HG03571 (cell line): ENCODE results near the gene GIGYF2.
"Not testable (repeated sequence)": the region's sequence is repeated elsewhere in the genome, so short reads cannot be mapped to it uniquely, and the experiment has no call there.

Source experiments
- ATAC-seq: cut with Tn5 transposase; IDR thresholded peaks from one replicate; pipeline ENCODE4 v1.9.1; 2021; ENCODE audit not compliant: unreplicated experiment

The GIGYF2 gene

DNA sequence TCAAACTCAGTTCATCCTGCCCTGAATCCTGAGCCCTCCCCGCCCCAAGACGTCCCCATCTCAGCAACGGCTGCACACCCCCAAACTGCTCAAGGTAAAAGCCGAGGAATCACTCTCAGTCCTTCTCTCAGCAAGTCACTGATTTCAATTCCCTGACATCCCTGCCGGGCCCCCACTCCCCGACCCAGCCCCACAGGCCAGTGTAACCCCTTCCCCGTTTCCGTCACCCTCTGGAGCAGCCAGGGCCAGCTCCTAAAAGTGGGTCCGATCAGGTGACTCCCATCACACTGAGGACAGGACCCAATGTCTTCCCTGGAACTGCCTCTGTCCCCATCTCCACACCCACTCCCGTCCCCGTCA is 193.4 kb downstream of the GIGYF2 start:
- ATAC-seq = no peak

GRCh38 chr2:232890896-232891601 is 193.9 kb downstream of the GIGYF2 start:
- no peak for ATAC-seq

- no peak for ATAC-seq
Measured at GRCh38 chr2:232891621-232892071, 194.5 kb downstream of the GIGYF2 start.

GRCh38 chr2:232892221-232892620 is 195.1 kb downstream of the GIGYF2 start:
- no peak for ATAC-seq

DNA sequence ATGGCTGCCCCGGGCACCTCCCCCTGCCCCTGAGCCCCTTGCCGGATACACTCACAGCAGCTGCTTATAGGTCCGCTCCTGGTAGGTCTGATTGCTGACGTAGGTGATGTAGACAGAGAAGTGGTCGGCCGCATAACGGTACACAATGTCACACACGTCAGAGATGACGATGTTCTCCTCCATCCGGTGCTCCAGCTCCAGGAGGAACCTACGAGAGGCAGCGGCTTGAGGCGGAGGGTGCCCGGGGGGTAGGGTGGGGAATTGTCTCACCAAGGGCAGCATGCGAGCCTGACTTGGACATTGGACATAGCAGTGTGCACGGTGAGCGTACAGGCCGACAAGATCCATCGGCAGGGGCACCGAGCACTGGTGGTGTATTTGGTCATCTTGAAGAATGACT is 195.7 kb downstream of the GIGYF2 start:
- no peak for ATAC-seq

DNA sequence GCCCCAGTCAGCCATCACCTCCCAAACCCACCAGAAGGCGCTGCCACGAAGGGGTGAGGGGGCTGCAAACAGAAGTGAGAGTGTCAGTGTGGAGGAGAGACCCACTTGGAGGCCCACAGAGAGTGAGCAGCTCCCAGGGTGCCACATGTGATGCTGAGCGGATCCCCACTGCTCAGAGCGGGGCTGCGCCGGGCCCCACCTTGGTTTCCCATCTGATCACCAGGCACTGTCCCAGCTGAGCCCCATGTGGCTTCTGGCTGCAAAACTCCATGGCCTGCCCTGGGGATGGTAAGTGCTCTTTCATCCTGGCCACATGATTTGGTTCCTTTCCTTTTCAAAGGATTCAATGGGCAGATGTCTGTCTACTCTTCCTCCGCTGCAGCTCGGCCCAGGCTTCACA is 196.7 kb downstream of the GIGYF2 start:
- no peak for ATAC-seq

DNA sequence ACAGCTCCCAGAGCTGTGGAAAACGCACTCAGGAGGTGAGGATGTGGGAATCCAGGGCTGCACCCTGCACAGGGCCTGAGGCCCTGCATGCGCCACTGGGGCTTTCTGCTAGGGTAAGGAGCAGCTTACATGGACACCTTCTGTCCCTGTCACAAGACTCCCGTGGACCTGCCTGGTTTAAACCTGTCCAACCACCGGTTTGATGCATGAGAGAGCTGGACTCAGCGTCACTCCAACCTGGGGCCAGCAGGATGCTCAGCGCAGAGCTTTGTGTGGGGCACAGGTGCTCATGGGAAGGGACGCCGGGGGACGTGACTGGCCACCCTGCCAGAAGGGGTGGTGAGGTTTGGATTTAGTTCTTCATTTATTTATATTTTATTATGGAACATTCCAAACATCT is 197.1 kb downstream of the GIGYF2 start:
- ATAC-seq = no peak

- ATAC-seq = no peak
Measured at GRCh38 chr2:232894746-232895145, 197.6 kb downstream of the GIGYF2 start.

GRCh38 chr2:232896111-232896510 is 199.0 kb downstream of the GIGYF2 start:
- no peak for ATAC-seq

DNA sequence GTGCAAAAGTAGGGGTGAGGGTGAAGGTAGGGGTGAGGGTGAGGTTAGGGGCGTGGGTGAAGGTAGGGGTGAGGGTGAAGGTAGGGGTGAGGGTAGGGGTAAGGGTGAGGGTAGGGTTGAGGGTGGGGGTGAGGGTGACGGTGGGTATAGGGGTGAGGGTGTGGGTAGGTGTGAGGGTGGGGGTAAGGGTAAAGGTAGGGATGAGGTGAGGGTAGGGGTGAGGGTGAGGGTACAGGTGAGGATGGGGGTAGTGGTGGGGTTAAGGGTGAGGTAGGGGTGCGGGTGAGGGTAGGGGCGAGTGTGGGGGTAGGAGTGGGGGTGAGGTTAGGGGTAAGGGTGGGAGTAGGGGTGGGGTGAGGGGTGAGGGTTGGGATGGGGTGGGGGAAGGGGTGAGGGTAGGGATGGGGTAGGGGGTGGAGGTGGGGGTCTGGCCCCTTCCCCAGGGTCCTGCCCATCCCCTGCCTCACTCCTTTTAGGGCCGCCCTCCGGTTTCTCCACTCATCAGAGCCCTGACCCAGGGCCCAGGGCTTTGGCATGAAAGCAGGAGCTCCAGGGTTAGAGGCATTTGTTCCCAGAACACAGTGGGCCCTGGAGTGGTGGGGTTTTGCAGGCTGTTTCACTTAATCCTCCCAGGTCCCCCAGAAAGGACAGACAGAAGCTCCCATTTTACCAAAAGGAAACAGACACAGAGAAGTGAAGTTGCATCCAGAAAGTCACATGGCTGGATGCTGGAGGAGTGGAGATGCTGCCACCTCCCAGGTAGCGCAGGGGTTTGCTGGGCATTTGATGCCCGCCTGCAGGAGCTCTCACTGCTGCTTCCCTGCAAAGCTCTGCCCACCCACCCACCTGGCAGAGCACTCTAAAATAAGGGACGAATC is 199.8 kb downstream of the GIGYF2 start:
- ATAC-seq = no peak

DNA sequence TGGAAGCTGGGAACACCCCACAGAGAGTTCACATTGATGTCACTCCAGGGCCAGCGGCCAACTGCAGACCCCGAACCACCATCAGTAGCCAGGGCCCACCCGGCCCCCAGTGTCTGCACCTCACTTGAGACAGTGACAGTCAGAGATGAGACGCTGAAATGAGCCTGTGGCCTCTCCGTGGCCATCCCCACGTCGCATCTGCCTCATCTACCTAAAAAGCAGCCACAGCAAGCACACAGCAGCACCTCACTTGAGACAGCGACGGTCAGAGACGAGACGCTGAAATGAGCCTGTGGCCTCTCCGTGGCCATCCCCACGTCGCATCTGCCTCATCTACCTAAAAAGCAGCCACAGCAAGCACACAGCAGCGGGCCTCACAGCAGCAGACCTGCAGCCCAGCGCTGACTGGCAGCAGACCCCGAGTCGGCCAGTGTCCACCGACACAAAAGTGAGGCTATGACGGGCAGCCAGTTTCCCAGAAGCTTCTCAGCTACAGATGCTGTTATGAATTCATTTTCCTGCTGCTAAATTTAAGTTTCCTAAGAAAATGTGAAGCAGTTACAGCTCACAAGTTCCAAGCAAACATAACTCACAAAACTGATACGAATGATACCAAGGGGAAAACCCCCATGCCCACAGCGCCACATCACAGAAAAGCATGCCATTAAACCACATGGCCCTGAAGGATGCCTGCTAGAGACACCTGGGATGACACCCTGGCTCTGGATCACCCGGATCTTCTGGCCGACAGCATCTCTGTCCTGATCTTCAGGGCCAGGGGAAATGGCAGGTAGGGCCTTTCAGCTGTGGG is 200.7 kb downstream of the GIGYF2 start:
- no peak for ATAC-seq

- ATAC-seq = no peak
Measured at GRCh38 chr2:232898592-232899543, 201.7 kb downstream of the GIGYF2 start.

DNA sequence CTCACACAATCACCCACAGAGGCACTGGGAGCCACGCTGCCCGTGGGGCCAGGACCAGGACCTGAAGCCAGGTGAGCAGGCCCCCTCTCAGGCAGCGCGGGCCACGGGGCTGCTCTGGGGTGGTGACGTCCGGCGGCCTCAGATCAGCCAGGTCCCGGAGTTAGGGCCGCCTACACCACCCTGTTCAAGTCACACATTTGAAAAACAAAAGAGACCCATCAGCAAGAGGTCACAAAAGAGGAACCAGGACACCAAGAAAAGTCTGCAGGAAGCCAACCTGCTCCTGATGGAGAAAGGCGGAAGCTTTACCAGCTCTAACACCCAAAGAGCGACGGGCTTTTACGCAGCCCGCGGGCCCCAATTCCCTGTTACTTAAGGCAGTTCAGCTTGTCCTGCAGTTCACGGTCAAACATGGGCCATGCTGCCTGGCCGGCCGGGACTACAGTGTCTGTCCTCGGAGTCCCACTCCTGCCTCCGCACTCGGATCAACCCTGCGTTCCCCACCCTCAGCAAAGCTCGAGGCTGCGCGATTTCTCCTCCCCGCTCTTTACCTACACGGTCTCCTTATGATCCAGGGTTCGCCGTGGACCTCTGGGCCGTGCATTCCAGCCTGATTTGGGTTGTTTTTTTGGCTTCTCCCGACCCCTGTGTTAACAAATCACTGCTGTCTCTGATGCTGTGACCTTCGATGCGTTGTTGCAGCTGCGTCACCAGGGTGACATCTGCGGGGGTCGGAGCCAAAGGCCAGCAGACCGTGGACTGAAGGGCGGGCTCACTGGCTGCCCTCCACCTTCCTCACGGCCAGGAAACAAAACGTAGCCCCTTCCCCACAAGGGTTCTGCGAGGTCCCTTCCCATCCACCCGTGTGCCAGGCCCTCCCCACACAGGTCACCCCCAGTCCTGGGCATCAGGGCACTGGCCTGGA is 203.9 kb downstream of the GIGYF2 start:
- no peak for ATAC-seq

GRCh38 chr2:232901736-232902578 is 204.8 kb downstream of the GIGYF2 start:
- no peak for ATAC-seq

- no peak for ATAC-seq
Measured at GRCh38 chr2:232903989-232904388, 206.9 kb downstream of the GIGYF2 start.

DNA sequence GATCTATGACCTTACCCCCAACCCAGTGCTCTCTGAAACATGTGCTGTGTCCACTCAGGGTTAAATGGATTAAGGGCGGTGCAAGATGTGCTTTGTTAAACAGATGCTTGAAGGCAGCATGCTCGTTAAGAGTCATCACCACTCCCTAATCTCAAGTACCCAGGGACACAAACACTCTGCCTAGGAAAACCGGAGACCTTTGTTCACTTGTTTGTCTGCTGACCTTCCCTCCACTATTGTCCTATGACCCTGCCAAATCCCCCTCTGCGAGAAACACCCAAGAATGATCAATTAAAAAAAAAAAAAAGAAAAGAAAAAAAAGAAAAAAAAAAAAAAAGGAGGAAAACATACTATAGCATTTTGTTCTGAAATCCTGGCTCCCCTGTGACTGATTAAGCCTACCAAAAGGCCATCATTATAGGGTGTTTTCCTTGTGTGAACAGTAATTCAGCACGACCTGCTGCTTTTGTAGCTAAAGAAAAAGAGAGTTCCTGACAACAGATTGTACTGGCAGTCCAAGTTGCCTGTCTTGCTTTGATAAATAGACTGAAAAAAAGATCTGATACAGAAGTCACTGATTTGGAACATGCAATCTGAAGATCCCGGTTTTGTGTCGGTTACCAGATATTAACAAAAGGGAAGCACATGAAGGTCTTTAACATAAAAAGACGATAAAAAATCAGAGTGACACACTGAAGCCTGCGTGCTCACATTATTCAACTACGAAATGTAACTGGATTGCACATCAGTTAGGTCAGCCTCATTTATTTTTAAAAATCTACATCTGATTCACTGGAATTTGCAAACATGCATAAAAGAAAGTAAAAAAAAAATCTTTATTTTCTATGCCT is 210.0 kb downstream of the GIGYF2 start:
- not testable (repeated sequence) for ATAC-seq

GRCh38 chr2:232907718-232908085 is 210.6 kb downstream of the GIGYF2 start:
- ATAC-seq = not testable (repeated sequence)
